MG63 (cell line): ENCODE measurements around the gene UBE4A. TPM values are rescaled to one million over a fixed set of nuclear protein-coding genes. Genes with fewer than 3 reads are reported as not detected.

Experiments used
- DNase-seq: peaks from one replicate; pipeline ENCODE4 v3.0.0-alpha.2; 2020
- H3K27me3 ChIP-seq: fragments of 250-450 bp; sonication (Bioruptor Pico); 2 replicates; pipeline ENCODE4 v1.5.1; 2020; ENCODE audit warnings: mild to moderate bottlenecking, moderate library complexity
- H3K36me3 ChIP-seq: fragments of 250-450 bp; sonication (Bioruptor Pico); 2 replicates; pipeline ENCODE4 v1.5.1; 2020; ENCODE audit warnings: mild to moderate bottlenecking, moderate library complexity
- H3K4me3 ChIP-seq: fragments of 250-450 bp; sonication (Bioruptor Pico); 2 replicates; pipeline ENCODE4 v1.5.1; 2020; ENCODE audit warnings: mild to moderate bottlenecking, moderate library complexity
- H3K9me3 ChIP-seq: fragments of 250-450 bp; sonication (Bioruptor Pico); 2 replicates; pipeline ENCODE4 v1.5.1; 2020; ENCODE audit warnings: mild to moderate bottlenecking, moderate library complexity
- total RNA-seq: library from RNA; depleted of rRNA; stranded (reverse); fragments of >200 nt; shearing (Covaris generic); gene quantifications from 2 replicates; pipeline ENCODE4 v1.2.3, GENCODE V29; 2014; ENCODE audit warnings: low replicate concordance; rRNA removed

UBE4A gene, protein sequence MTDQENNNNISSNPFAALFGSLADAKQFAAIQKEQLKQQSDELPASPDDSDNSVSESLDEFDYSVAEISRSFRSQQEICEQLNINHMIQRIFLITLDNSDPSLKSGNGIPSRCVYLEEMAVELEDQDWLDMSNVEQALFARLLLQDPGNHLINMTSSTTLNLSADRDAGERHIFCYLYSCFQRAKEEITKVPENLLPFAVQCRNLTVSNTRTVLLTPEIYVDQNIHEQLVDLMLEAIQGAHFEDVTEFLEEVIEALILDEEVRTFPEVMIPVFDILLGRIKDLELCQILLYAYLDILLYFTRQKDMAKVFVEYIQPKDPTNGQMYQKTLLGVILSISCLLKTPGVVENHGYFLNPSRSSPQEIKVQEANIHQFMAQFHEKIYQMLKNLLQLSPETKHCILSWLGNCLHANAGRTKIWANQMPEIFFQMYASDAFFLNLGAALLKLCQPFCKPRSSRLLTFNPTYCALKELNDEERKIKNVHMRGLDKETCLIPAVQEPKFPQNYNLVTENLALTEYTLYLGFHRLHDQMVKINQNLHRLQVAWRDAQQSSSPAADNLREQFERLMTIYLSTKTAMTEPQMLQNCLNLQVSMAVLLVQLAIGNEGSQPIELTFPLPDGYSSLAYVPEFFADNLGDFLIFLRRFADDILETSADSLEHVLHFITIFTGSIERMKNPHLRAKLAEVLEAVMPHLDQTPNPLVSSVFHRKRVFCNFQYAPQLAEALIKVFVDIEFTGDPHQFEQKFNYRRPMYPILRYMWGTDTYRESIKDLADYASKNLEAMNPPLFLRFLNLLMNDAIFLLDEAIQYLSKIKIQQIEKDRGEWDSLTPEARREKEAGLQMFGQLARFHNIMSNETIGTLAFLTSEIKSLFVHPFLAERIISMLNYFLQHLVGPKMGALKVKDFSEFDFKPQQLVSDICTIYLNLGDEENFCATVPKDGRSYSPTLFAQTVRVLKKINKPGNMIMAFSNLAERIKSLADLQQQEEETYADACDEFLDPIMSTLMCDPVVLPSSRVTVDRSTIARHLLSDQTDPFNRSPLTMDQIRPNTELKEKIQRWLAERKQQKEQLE
- total RNA-seq, result 30.3 and 40.1 TPM in 2 replicates

GRCh38 chr11:118359295-118359958 is at the start of gene UBE4A:
Gene UBE4A, plus strand, starts transcription at chr11:118359600. Its CDS starts 5,481 bp downstream, at chr11:118365081.
- DNase-seq, result peak; percentile 92
- no peaks in the 10 kb centered on the region for H3K27me3 ChIP-seq
- H3K36me3 ChIP-seq, result peaks cover 4% of the 10 kb centered on the region; the same call in 1 of the 2 replicates
- H3K4me3 ChIP-seq, result peak within 1 kb of the TSS; percentile 67
- no peaks in the 10 kb centered on the region for H3K9me3 ChIP-seq

- Histone ChIP-seq H3K4me3 (no peak overlapping the region), H3K9me3 (no peaks in the 10 kb centered on the region)
- no peak for DNase-seq
Observed at GRCh38 chr11:118310271-118310670, 49.1 kb upstream of the UBE4A start.

DNA sequence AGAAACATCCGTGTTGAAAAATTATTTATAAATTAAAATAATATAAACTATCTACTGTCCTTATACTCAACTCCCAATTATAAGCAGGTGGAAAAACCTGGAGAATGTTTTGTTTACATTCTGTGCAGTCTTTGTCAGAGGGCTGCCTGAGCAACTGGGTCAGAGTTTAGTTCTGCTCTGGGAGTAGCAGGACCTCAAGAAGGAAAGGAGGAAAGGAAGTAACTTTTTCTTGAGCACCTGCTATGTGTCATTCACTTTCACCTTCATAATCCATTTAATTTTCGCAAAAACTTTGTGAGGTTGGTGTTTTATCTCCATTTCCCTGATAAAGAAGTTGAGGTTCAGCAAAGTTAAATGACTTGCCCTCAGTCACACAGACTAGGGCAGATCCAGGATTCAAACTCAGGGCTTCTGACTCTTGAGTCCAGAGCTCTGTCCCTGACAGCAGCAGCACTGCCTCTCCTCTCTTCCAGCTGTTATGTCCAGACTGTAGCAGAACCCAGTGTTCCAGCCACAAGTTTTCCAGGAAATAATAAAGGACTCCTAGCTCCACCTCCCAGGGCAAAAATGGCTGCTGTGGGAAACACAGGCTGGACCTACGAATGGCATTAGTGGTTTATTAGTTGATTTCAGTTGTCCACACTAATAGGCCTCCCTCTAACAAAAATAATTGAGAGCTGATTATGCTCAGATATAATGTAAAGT is 48.5 kb upstream of the UBE4A start:
- H3K9me3 ChIP-seq, result no peaks in the 10 kb centered on the region
- no peaks in the 10 kb centered on the region for H3K36me3 ChIP-seq
- H3K4me3 ChIP-seq, result no peak overlapping the region
- peaks cover 8% of the 10 kb centered on the region; the same call in 1 of the 2 replicates for H3K27me3 ChIP-seq
- DNase-seq, result no peak

More at GRCh38 chr11:118310271-118310670, 49.1 kb upstream of the UBE4A start:
- Histone ChIP-seq H3K27me3 (peaks cover 8% of the 10 kb centered on the region; the same call in 1 of the 2 replicates), H3K36me3 (no peaks in the 10 kb centered on the region)

GRCh38 chr11:118311518-118311917 is 47.9 kb upstream of the UBE4A start:
- no peak for DNase-seq
- peaks cover 8% of the 10 kb centered on the region; the same call in 1 of the 2 replicates for H3K27me3 ChIP-seq
- no peak overlapping the region for H3K4me3 ChIP-seq
- no peaks in the 10 kb centered on the region for H3K36me3 ChIP-seq
- H3K9me3 ChIP-seq, result no peaks in the 10 kb centered on the region

DNA sequence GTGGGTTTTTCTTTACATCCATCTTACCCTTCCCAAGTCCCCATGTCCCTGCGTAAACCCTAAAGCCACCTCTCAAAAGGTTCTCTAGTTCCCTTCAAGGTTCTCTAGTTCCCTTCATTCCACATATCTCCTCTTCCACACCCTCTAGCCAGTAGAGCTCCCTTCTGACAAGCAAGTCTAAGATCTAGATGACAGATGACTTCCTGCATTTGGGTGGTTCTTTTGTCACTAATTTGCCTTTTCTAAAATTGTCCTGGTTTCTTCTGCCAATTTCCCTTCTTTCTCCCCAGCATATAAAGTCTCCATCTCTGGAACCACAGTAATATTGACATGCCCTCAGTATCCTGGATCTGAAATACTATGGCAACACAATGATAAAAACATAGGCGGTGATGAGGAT is 47.1 kb upstream of the UBE4A start:
- H3K4me3 ChIP-seq, result no peak overlapping the region
- DNase-seq, result no peak
- H3K27me3 ChIP-seq, result peaks cover 8% of the 10 kb centered on the region; the same call in 1 of the 2 replicates
- no peaks in the 10 kb centered on the region for H3K9me3 ChIP-seq
- no peaks in the 10 kb centered on the region for H3K36me3 ChIP-seq

GRCh38 chr11:118313242-118313641 is 46.2 kb upstream of the UBE4A start:
- Histone ChIP-seq H3K4me3 (no peak overlapping the region), H3K9me3 (no peaks in the 10 kb centered on the region), H3K36me3 (no peaks in the 10 kb centered on the region), H3K27me3 (peaks cover 8% of the 10 kb centered on the region; the same call in 1 of the 2 replicates)
- DNase-seq, result no peak

DNA sequence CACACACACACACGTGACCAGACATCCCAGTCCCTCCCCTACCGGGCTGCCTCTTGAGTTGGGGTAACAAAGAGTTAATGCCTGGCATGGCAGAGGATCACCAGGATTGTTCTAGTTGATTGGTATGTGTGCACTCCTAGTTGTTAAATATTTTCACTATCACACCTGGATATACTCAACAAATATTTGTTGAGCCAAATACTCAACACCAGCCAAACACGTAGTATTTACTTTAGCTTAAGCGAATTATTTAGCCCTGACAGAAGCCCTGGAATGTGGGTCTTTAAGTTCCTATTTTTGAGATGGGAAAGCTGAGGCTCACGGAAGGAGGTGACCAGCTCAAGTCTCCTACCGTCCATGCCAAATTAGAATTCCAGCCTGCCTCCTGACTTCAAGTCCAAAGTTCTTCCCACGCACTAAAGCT is 44.4 kb upstream of the UBE4A start:
- Histone ChIP-seq H3K4me3 (no peak overlapping the region), H3K9me3 (no peaks in the 10 kb centered on the region), H3K36me3 (no peaks in the 10 kb centered on the region), H3K27me3 (peaks cover 8% of the 10 kb centered on the region; the same call in 1 of the 2 replicates)
- no peak for DNase-seq

GRCh38 chr11:118318124-118318523 is 41.3 kb upstream of the UBE4A start:
- no peaks in the 10 kb centered on the region for H3K27me3 ChIP-seq
- H3K9me3 ChIP-seq, result no peaks in the 10 kb centered on the region
- H3K4me3 ChIP-seq, result no peak overlapping the region
- no peaks in the 10 kb centered on the region for H3K36me3 ChIP-seq
- DNase-seq, result no peak

DNA sequence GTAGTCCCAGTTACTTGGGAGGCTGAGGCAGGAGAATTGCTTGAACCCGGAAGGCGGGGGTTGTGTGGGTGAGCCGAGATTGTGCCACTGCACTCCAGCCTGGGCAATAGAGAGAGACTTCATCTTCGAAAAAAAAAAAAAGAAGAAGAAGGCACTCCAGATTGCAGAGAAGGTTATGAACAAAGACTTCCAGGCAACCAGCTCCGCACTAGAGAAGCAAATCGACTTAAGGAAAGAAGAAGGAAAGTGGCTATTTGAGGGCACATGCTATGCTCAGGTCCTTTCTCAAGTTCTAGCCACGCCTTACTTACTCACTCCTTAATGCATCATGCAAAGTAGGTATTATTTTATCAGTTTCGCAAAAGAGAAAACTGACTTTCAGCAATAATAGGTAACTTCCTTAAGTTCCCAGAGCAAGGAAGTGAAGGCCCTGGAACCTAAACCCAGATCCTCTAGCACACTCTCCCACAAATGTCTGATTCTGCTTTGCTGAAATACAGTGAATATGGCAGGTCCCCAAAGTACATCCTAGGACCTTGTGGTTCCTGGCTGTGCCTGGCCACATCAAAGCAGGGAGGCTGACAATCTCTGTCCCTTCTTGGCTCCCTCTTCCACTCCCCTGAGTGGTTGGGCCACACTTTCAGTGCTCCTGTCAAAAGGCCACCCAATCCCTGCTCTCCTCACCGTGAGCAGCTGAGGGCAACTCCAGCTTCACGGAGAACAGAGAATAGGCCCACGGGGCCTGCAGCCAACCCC is 40.6 kb upstream of the UBE4A start:
- no peaks in the 10 kb centered on the region for H3K27me3 ChIP-seq
- DNase-seq, result no peak

DNA sequence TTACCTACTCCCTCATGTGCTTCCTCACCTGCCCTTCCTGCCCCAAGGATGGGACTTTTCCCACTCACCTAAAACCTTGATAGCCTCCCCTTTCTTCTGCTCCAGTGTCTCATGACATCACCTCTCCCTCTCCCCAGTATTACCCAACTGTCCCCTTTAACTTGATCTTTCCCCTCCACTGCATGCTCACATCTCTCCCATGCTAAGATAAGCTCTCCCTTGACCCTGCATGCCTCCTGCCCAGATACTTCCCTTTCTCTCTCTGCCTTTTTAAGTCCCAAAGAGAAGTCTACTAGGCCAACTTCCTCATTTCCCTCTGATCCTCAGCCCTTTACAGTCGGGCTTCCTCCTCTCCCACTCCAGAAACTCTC is 40.1 kb upstream of the UBE4A start:
- Histone ChIP-seq H3K4me3 (no peak overlapping the region), H3K9me3 (no peaks in the 10 kb centered on the region)
- DNase-seq, result no peak

More for the DNA sequence above, 40.6 kb upstream of the UBE4A start:
- no peaks in the 10 kb centered on the region for H3K36me3 ChIP-seq
- H3K9me3 ChIP-seq, result no peaks in the 10 kb centered on the region
- H3K4me3 ChIP-seq, result no peak overlapping the region

DNA sequence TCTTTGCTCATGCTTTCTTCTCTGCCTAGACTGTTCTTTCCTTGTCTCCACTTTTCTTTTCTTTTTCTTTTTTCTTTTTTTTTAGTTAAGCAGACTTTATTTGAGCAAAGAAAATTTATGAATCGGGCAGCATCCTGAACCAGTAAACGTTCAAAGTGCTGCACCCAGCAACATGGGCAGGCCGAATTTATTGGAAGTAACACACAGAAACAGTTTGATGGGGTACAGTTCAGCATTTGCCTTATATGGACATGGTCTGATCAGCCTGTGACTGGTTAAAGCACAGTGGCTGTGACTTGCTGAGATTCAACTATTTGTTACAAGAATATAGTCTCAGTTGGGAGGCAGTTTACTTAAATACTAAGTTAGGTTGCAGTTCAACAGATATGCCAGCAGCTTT is 38.9 kb upstream of the UBE4A start:
- no peak overlapping the region for H3K4me3 ChIP-seq
- no peak for DNase-seq
- no peaks in the 10 kb centered on the region for H3K36me3 ChIP-seq
- no peaks in the 10 kb centered on the region for H3K27me3 ChIP-seq
- no peaks in the 10 kb centered on the region for H3K9me3 ChIP-seq

More for the DNA sequence above, 40.1 kb upstream of the UBE4A start:
- no peaks in the 10 kb centered on the region for H3K27me3 ChIP-seq
- no peaks in the 10 kb centered on the region for H3K36me3 ChIP-seq

GRCh38 chr11:118321386-118322082 is 37.9 kb upstream of the UBE4A start:
- DNase-seq, result no peak
- no peak overlapping the region for H3K4me3 ChIP-seq
- no peaks in the 10 kb centered on the region for H3K36me3 ChIP-seq
- H3K27me3 ChIP-seq, result no peaks in the 10 kb centered on the region
- H3K9me3 ChIP-seq, result no peaks in the 10 kb centered on the region

DNA sequence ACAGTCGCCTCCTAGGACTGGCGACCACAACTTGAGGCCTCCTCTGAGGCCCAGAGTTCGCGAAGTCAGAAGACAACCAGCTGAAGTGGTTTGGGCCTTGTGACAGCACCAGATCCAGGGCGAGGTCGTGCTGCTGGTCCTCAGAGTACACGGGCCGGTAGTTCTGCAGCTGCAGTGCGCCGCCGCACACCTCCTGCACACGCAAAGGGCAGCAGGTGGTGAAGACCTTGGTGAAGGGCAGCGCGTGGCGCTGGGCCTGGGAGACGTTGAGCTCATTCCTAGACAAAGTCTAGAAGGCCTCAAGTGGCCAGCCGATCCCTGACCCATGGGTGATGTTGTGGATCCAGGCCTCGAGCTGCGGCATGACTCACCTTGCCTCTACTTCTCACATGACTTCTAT is 36.7 kb upstream of the UBE4A start:
- H3K36me3 ChIP-seq, result no peaks in the 10 kb centered on the region
- no peaks in the 10 kb centered on the region for H3K9me3 ChIP-seq
- H3K27me3 ChIP-seq, result peaks cover 3% of the 10 kb centered on the region
- no peak for DNase-seq
- H3K4me3 ChIP-seq, result no peak overlapping the region

GRCh38 chr11:118325283-118325682 is 34.1 kb upstream of the UBE4A start:
- no peaks in the 10 kb centered on the region for H3K36me3 ChIP-seq
- no peak for DNase-seq
- H3K27me3 ChIP-seq, result peaks cover 12% of the 10 kb centered on the region
- no peak overlapping the region for H3K4me3 ChIP-seq
- H3K9me3 ChIP-seq, result no peaks in the 10 kb centered on the region

GRCh38 chr11:118328745-118329144 is 30.7 kb upstream of the UBE4A start:
- H3K36me3 ChIP-seq, result no peaks in the 10 kb centered on the region
- peaks cover 12% of the 10 kb centered on the region for H3K27me3 ChIP-seq
- DNase-seq, result no peak
- H3K4me3 ChIP-seq, result no peak overlapping the region
- no peaks in the 10 kb centered on the region for H3K9me3 ChIP-seq
